SK-N-MC (cell line): Measurements from ENCODE around the gene TRIM47.

ENCODE experiments used
- EZH2 ChIP-seq: fragments of 200-600 bp; sonication (generic); IDR thresholded peaks from one replicate; pipeline ENCODE4 v1.6.1; 2017; ENCODE audit warnings: antibody characterized with exemption
- FOXP2 ChIP-seq: optimal IDR thresholded peaks from 2 replicates; pipeline ENCODE3; 2011; ENCODE audit warnings: mild to moderate bottlenecking, moderate library complexity; ENCODE audit not compliant: insufficient read depth; ENCODE audit errors: extremely low read length, control extremely low read depth
- POLR2AphosphoS5 ChIP-seq: IDR thresholded peaks from 2 replicates; pipeline ENCODE4 v1.6.1; 2012; ENCODE audit warnings: mild to moderate bottlenecking, low read depth, low read length, borderline replicate concordance

DNA sequence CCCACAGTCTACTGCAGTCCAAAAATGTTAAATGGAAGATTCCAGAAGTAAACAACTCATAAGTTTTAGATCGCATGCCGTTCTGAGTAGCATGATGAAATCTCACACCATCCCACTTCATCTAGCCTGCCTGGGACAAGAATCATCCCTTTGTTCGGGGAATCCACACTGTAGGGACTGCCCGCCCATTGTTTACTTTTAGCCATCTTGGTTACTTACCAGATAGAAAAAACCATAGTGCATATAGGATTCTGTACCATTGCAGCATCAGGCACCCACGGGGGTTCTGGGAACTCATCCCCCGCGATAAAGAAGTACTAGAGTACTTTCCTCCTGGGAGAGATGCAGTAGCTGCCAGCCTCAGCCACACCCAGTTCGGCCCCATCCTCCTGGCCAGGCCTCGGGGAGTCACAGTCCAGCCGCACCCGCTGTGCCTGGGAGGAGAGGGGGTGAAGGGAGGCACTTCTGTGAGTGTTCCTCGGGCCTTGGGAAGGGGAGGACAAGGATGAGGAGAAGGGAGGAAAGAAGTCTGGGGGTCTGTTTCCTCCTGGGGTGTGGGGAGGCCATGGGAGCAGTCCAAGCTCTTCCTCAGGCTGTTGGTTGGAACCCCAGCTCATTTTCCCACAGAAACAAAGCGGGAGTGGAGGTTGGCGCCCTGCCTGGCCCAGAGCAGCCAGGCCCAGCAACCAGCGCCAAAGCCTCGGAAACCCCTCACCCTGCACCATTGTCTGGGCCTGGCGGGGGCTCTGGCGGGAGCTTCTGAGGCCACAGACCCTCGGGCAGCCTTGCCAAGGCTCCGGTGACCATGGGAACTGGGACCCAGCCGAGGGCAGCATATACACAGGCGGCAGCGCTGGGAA, 8.9 kb downstream of the TRIM47 start:
- TF ChIP-seq FOXP2: no peak
- TF ChIP-seq EZH2: no peak
- no peak for TF ChIP-seq POLR2AphosphoS5
